Suppressor macrophage treated with lipopolysaccharide for 4 hours (primary cell): ENCODE results near the gene LYRM1.

ENCODE experiments used
- DNase-seq: peaks from one replicate; pipeline ENCODE4 v3.0.0-alpha.2; 2020

The LYRM1 gene

DNA sequence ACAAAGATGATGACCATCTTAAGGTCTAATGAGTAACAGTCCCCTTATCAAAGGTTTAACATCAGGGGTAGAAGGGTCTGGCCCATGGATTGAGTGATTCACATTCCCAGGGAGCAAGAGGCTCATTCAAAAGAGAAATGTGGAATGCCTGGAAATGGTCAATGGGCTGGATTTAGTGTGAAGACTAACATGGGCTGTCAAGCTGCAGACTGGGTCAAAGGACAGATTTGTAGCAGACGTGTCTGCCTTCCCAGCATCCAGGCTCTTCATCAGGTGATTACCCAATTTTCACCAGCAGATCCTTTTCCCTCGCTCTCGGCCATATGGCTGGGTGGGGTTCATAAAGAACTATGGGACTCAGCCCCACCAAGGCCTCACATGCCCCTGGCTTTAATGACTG is 27.2 kb upstream of the LYRM1 start:
- no peak for DNase-seq

DNA sequence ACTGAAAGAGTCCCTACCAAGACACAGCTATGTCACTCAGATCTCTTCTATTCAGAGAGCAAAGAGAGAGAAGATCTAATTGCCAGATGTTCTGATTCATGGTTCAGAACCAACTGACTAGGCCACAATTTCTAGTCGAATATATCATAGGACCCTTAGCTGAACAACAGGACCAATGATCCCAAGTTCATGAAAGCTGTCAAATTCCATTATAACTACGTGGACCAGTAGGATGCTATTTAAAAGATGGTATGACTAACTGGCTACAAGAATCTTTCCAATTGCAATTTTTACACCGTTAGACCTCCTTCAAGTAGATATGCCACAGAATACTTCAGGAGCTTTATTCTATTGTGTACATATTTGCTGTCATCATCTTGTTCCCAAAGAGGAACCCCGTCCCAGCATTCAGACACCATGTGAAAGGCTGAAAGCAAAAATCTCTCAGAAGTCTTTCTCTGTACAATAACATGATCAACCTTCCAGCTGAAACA is 26.4 kb upstream of the LYRM1 start:
- DNase-seq, result no peak

- peak; percentile 34 for DNase-seq
Measured at GRCh38 chr16:20875355-20875650, 25.3 kb upstream of the LYRM1 start.

DNA sequence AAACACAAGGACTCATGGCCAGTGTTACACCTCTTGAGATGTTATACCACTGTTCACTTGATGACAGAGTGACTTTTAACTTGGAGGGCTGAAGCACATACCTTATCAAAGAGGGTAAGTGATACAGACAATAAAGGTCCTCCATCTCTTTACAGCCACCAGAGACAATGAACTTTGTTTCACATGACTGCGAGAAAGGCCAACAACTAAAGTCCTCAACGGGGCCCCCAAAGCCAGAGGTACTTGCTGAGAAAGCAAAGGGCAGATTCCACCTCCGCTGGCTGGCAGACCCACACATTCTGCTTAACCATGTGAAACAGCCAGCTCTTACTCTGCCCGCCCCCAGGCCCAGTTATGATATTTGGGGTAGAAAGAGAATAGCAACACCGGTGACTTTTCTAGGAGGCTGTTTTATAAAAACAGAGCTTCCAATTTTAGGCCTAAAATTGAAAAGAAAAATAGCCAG is 21.9 kb upstream of the LYRM1 start:
- DNase-seq, result no peak

DNA sequence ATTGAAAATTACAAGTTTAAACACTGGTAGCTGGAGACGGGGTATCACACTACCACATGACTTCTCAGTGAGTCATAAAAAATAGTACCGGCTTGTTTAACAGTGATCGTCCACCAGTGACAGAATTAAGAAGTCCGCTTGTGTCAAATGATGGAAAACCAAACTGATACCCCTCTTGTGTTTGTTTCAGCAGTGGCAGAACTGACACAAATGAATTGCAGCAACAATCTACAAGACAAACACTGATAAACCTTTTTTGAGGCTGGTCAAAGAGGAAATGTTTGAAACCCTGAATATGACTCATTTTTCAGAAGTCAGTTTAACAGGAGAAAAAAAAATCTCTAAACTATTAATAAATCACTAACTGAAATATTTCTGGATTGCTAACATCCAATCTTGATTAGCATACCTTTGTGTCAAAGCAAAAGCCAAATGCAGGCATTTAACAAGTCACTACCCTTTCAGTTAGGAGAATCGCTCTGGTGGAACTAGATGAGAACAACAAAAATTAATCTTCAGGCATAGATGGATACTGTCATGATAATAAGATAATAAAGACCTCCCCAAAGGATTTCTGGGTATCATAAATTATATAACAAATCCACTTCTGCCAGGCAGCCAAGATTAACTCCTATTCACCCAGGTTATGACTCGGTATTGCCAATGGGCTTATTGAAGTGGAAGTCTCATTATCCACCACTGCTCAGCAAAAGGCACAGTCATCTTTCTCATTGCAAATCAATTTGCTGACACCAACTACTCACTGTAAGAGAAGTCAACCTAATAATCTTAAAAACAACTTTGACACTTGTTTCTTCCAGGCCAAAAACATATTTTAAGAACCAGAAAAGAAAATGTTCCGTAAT is 21.2 kb upstream of the LYRM1 start:
- peak; percentile 29 for DNase-seq

DNA sequence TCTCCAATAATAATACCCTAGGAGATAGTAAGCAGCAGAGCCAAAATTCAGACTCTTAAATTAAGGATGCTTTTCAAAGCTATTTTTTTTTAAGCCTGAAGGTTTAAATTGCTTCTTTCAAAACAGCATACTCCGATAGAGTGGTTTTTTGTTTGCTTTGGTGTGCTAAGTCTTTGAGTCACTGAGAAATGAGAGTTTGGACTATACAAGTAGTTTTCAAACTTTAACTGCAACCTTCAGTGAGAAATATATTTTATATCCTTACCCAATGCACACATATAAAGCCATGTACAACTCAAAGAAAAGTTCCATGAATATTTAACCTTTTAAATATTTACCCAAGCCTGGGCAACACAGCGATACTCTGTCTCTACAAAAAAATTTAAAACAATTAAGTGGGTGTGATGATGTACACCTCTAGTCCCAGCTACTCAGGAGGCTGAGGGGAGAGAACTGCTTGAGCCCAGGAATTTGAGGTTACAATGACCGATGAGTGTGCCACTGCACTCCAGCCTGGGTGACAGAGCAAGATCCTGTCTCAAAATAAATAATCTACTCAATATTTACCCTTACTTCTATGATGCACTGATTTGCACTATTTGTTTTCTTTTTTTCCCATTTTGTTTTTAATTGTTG is 19.6 kb upstream of the LYRM1 start:
- no peak for DNase-seq

GRCh38 chr16:20881503-20881878 is 19.1 kb upstream of the LYRM1 start:
- DNase-seq, result no peak

DNA sequence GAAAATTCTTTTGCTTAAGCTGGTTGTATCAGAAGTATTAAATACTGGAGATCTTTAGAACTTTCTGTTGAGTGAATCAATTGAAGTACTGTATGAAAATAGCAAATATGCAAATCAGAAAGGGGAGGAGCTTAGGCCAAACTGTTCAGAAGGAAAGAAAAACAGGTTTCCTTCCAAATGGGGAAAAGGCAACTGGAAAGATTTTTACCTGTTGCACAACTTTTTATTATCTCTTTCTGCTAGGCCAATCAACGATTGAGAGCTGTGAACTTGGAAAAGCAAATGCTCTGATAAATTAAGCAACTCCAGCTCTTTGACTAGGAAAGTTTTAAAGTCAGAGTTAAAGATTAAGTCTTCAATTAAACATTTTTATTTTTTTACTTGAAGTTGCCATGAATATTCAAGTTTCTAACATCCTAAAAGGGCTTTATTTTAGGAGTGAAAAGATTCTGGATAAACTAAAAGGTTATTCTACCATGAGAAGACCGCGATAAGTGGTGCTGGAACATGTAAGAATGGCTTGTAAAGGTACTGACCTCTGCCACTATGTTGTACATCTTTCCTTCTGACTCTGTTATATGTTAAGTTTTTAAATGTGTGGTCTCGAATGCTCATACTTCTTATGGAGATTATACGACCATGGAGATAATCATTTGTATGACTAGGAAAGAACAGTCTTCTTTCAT is 16.9 kb upstream of the LYRM1 start:
- no peak for DNase-seq

GRCh38 chr16:20884240-20884556 is 16.4 kb upstream of the LYRM1 start:
- peak; percentile 48 for DNase-seq

DNA sequence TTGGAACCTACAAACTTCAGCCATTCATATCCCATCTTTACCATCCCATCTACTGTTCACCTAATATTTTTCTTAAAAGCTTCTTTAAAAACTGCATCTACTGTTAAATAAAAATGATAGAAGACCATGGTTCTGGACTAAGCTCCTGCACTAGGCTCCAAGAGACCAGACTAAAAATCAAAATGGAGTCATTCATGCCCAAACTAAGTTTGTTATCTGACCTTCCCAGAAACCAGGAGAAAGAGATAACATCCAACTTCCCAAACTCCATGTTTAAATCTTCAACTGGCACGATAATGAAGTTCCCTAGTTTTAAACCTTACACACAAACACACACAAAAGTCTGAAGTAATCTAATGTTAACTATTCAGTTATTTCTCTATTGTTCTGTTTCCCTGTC is 14.3 kb upstream of the LYRM1 start:
- DNase-seq, result no peak

DNA sequence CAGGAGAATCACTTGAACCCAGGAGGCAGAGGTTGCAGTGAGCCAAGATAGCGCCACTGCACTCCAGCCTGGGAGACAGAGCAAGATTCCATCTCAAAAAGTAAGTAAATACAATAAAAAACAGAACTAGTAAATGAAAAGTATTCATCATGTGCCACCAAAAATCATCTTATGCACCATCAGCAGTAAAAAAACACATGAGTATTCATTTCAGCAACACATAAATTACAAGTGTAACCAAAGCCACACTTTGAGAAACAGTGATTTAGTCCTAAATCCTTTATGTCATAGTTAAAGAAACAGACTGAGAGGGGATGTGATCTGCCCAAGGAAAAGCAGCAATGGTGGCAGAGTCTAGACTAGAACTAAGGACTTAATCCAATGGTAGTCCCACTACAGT is 13.4 kb upstream of the LYRM1 start:
- DNase-seq, result no peak

DNA sequence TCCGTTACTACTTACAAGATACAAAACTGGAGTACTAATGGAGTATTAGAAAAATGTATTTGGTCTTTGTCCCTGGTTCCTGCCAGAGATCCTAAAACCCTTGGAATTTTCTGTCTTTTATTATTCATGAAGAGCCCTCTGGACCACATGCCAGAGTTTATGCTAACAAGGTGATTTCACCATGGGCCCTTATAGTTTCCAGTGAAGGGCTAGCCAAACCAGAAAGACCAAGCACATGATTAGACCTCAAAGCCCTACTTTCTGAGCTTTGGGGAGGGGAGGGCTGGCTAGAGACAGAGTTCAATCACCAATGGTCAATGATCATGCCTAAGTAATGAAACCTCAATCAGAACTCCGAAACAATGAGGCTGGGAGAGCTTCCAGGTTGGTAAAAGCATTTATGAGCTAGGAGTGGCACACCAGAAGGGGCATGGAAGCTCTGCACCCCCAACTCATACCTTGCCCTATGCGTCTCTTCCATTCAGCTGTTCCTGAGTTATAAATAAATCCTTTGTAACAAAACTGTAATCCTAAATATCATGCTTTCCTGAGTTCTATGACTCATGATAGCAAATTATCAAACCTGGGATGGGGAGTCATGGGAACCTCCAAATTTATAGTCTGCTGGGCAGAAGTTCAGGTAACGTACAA is 10.8 kb upstream of the LYRM1 start:
- DNase-seq, result no peak

GRCh38 chr16:20894388-20894787 is 6.2 kb upstream of the LYRM1 start:
- DNase-seq, result no peak

GRCh38 chr16:20897253-20897897 is 3.2 kb upstream of the LYRM1 start:
- peak; percentile 66 for DNase-seq

DNA sequence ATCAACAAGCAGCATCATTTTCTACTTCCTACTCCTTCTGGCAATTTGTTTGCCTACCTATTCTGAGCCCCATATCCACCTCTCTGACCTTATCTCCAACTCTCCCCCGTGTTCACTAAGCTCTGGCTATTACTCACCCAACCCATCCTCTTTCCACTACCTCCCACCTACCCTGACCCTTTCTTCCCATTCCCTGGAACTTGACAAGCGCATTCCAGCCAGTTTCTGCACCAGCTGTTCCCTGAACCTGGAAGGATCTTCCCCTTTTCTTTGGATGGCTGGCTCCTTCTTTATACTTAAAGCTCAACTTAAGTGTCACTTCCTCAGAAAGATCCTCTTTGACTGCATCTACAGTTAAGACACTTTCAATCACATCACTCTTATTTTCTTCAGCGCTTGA is 2.6 kb upstream of the LYRM1 start:
- no peak for DNase-seq

DNA sequence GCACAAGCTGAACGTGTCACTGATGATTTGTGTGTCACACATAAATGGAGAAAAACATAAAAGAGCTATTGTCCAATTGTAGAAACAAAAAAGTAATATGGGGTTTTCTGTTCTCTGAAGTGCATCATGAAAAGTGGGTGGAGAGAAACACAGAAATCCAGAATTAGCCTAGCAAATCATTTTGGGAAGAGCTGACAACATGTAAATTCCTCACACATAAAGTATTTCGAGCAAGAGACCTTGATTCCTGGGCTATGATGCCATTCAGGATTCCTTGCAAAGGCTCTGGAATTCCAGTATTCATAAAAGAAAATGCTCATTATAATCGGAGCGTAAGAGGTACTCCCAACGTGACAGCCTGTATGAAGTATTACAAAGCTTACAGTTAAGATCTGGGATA is 1.5 kb upstream of the LYRM1 start:
- DNase-seq, result no peak

GRCh38 chr16:20899477-20900298 is 883 bp upstream of the LYRM1 start:
- DNase-seq, result no peak

- no peak for DNase-seq
Measured at GRCh38 chr16:20901068-20901435, 481 bp downstream of the LYRM1 start.

DNA sequence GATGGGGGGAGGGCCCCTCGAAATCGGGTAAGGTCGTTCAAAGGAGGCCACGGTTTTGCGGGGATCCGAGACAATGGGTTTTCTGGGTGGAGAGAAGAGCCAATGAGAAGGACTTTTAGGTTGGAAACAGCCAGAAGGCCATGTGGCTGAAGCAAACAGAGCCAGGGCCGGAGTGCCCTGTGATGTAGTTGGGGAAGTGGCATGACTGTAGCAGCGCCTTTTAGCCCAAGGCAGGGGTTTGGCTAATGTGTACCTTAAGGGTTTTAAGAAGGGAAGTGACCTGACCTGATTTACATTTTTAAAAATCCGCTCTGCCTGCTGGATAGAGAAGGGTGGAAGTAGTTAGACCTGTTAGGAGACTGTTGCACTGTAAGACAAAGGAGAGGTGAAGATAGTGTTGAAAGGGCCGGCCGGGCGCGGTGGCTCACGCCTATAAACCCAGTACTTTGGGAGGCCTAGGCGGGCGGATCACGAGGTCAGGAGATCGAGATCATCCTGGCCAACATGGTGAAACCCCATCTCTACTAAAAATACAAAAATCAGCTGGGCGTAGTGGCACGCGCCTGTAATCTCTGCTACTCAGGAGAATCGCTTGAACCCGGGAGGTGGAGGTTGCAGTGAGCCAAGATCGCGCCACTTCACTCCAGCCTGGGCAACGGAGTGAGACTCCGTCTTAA is 1.0 kb downstream of the LYRM1 start:
- DNase-seq, result peak; percentile 61

- no peak for DNase-seq
Measured at GRCh38 chr16:20902426-20902825, 1.9 kb downstream of the LYRM1 start.

GRCh38 chr16:20903116-20903898 is 2.7 kb downstream of the LYRM1 start:
- no peak for DNase-seq
